HG02623 (cell line): ENCODE data around the gene SH2D3C.

Source experiments
- ATAC-seq: cut with Tn5 transposase; IDR thresholded peaks from one replicate; pipeline ENCODE4 v1.9.1; 2021; ENCODE audit warnings: moderate library complexity; ENCODE audit not compliant: unreplicated experiment

Gene SH2D3C

DNA sequence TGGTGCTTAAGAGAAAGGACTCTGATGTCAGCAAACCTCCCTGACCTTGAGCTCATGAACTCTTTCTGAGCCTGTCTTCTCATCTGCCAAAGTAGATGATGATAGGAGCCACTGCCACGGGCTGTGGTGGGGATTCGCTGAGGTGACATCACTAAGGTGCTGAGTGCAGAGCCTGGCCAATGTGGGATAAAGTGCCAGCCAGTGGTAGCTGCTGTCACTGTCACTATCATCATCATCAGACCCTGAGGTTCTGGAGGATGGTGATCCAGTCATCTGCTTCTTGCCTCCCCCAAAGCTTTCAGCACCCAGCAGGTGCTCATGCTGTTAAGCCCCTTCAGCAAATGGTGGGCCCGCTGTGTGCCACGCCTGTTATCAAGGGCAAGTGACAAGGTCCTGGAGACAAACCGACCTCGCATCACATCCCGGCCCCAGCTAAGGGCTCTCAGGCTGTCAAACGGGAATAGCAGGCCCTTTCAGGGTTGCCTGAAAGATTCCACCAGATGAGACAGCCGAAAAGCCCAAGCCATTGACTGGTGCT is 30.6 kb upstream of the SH2D3C start:
- ATAC-seq, result no peak

DNA sequence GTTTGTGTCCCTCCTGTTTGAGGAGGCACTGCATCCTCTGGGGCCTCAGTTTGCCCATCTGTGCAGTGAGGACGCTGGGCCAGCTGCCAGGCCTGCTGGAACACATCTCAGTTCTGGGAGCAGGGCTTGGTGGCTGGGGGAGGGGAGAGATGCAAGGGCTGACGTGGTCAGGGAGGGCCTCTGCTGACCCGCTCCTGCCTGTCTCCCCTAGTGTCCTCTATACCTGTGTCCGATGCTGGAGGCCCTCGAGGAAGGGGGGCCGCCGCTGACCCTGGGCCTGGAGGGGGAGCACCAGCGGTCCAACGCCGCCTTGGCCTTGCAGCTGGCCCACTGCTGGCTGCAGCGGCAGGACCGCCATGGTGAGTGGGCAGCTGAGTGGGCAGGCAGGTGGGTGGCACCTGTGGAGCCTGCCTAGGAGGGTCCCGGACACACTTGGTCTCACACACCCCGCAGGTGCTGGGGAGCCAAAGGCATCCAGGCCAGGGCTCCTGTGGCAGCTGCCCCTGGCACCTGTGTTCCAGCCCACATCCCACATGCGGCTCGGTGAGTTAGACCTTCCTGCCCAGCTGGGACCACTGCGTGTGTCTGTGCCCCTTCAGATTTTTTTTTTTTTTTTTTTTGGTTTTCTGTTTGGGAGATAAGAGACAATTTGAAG is 30.0 kb upstream of the SH2D3C start:
- ATAC-seq, result no peak

DNA sequence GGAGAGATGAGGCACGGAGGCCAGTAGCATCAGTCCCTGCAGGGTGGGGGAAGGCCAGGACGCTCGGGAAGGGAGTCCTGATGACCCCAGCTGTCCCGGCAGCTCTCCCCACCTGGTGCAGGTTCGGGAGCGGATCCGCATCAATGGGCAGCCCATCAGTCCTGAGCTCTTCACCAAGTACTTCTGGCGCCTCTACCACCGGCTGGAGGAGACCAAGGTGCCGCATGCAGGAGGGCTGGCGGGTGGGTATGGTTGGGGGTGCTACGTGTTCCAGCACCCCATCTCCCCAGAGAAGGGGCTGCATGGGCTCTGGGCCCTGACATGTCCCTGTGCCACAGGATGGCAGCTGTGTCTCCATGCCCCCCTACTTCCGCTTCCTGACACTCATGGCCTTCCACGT is 28.4 kb upstream of the SH2D3C start:
- no peak for ATAC-seq

DNA sequence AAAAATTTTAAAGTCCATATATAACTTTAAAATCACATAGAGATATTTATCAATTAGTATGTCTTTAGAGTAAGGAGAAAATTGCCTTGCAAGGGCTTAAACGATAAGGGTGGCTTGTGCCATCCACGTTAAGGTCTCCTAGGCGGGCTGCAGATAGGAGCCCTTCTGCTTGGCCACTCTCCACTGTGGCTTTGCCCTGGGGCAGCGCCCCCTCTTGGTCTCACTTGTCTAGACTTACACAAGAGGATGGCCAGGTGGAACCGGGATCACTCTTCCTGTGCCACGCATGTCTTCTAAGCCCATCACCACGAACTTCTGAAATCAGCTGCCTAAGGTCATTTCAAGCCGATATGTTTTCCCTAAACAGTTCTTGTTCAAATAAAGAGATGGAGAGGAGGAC is 27.2 kb upstream of the SH2D3C start:
- ATAC-seq, result no peak

DNA sequence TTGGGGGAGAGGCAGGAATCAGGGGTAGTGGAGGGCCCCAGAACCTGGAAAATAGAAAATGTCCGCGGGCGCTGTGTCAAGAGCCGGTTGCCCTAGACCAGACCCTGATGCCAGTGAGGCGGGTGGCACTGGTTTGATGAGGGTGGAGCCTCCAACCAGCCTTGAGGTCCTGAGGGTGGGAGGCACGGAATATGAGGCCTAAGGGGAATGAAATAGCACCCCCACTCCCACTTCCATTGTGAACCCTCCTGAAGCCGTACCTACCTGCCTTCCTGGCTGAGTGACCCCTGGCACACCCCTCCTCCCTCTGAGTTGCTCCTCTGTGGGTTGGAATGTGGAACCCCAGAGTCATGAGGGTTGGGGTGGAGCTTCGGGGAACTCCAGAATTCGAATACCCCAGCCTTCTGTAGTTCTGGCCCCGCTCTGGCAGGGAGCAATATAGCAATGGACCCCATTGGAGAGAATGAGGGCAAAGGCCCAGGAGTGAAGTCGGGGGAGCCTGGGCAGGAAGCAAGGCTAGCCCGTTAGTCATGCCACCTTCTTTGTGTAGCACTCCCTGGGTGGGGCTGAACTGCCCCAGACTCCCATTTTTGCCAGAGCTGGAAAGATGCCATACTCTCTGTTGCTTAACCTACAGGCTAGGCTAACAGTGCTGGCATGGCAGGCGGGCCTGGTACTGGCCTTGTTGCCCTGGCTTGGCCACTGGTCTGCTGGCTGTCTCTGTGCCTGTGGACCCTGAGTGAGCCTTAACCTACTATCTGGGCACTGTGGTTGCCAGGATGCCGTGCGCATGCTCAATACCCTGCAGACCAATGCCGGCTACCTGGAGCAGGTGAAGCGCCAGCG is 25.3 kb upstream of the SH2D3C start:
- no peak for ATAC-seq

DNA sequence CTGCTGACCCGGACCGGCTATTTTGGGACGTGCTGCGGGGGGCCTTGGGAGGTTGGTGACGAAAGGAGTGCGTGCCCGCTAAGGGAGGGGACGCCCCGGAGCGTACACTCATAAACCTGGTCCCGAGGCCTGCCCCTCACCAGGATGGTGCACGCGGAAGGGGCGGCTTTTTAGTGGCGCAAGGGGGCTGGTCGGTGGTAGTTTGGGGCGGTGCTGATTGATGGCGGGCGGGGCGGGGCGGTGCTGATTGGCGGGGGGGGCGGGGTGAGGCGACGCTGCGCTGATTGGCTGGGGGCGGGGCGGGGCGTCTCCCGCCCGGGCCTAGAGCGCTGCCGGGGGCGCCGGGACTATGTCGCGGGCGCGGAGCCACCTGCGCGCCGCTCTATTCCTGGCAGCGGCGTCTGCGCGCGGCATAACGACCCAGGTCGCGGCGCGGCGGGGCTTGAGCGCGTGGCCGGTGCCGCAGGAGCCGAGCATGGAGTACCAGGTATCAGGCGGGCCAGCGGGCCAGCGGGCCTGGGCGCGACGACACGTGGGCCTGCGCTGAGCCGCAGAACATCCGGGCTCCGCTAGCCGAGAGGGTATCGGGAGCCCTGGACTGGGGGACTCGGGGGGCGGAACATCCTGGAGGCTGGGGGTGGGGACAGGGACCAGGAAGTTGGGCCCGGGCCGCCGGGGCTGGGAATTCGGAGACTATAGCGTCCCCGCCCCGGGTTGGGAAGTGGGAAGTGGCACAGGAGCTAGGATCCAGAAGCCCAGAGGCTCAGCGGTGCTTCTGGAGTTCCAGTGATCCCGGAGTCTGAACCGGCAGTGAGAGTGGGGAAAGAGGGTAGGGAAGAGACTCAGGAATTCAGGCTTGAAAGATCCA is 24.3 kb upstream of the SH2D3C start, which contains the start of gene FPGS:
Gene FPGS (plus strand): TSS at position 307 of the 868 bp plus-strand sequence. CDS start 43 bp downstream, at position 350.
- peak; percentile 70 for ATAC-seq

DNA sequence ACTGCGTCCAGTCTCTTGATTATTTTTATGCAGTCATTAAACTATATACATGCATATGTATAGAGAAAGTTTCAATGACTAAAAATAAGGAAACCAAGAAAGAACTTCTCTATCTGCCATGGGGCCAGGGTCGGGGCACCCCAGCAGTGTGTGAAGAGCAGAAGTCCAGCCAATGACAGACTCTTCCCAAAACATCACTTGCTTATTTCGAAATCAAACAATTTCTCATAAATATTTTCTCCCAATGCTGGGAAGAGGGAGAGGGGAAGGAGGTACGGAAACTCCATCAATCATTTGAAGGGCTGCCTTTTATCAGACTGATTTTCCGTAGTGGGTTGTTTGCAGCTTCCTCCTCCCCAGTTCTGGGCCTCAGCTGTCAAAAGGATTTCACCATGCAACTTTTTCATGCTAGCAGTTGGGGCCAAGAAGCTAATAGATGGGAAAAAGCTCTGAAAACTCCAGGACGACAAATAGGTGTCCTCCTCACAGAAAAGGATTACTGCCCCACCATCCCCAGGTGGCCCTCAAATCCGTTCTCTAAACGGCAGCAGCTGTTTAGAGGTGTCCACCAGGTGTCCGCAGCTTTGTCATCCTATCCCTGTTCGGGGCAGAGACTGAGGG is 23.6 kb upstream of the SH2D3C start:
- no peak for ATAC-seq

DNA sequence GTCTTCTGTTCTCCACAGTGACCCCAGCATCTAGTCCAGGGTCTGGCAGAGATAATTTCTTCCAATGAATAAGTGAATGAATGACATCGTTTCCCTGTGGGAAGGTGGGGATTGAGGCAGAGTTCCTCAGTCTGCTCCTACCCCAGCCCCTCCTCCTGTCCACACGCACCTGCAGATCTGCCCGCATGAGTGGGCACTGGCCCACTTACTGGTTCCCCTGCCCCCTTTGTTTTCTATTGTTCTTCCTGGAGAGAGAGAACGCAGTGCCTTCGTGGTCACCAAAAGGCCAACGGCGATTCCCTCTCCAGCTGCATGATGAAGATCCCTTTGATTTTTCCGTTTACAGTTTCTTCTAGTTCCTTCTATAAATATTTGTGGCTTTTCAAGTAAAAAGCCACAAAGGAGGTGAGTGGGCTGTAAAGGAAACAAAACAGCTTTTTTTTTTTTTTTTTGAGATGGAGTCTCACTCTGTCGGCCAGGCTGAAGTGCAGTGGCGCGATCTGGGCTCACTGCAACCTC is 18.4 kb upstream of the SH2D3C start:
- ATAC-seq, result no peak

DNA sequence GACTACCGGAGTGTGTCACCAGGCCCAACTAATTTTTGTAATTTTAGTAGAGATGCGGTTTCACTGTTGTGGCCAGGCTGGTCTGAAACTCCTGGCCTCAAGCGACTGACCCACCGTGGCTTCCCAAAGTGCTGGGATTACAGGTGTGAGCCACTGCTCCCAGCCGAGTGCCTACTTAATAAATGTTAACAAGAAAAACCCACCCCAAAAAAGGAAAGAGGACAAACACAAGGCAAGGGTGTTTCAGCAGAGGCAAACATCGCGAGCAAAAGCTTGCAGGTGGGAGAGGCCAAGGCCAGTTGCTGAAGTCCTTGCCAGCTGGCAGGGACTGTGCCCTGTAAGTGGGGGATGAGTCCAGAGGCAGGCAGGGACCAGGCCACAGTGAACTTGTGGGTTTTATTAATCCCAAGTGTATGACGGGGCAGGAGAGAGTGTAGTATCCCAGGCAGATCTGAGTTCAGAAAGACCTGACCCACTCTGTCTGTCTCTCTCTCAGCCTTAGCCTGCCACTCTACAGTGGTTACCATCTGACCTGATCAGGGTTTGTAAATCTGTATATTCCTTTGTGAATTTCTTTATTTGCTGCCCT is 17.9 kb upstream of the SH2D3C start:
- ATAC-seq, result no peak

DNA sequence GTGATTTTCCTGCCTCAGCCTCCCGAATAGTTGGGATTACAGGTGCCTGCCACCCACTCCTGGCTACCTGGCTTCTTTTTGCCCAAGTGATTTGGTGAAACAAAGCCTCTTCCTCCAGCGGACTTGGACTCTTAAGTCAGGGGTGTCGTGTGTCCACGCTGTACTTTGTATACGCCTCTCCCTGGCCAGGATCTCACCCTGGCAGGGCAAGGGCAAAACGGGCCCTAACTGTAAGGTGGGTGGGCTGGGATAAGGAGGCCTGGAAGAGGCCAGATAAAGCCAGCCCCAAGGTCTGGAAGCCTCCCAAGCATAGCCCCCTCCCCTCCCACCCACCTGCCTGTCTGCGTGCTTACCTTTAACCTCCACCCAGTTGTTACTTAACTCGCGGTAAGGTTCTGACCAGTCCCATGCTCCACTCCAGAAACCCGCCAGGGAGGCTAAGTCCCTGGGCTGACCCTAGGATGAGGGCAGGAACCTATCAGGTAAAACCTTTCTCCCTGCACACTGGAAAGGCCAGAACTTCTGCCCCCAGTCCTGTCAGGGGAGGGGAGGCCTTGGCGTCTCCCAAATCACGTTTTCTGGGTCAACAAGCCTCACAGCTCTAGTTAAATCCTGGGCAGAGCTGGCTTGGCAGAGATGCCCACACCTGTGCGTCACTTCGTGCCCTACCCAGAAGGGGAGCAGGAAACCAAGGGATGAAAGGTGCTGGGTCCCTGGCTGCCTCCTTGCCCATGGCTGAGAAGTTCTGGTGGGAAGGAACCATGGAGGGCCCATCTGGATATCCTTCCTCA is 15.7 kb upstream of the SH2D3C start:
- no peak for ATAC-seq

DNA sequence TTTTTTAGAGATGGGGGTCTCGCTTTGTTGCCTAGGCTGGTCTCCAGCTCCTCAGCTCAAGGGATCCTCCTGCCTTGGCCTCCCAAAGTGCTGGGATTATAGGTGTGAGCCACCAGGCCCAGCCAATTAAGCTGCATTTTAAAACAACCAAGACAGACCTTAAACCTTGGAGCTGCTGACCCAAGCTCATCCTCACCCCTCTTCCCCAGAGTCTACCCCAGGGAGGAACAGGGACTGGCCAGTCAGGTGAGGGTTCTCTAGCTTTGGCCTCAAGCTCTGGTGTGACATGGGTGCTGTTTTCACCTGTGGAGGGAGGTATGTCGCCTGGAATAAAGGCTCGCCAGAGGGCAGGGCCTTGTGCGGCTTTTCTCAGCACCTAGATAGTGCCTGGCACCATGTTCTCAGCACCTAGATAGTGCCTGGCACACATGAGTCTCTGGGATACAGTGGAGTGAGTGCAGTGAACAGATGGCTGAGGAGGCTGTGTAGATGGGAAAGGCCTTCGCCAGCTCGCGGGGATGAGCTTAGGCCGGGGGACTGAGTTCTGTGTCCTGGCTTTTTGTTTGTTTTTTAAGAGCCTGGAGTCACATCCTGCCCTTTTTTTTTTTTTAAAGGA is 14.7 kb upstream of the SH2D3C start:
- no peak for ATAC-seq

DNA sequence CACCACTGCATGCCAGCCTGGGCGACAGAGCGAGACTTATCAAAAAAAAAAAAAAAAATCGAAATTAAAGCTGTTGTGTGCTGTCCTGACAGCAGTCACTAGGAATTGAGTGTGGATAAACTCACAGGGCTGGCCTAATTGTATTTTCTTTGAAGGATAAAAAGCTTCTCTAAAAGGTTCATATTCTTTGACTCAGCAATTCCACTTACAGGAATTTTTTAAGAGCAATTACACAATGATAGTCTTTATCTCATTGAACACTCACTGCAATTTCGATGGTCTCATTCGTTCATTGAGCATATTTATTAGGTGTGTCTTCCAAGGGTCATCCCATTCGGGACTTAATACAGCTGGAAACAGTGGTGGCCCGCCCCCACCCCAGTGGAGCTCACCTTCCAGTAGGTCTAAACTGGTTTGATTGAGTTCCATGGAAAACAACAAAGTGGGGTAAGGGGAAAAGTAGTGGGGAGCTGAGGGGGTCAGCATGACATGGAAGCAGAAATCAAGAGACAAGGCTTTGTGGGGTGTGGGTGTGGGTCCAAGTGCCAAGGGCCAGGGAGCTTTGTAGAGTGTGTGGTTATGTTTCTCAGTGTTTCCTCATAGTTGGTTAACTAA is 14.1 kb upstream of the SH2D3C start:
- no peak for ATAC-seq

DNA sequence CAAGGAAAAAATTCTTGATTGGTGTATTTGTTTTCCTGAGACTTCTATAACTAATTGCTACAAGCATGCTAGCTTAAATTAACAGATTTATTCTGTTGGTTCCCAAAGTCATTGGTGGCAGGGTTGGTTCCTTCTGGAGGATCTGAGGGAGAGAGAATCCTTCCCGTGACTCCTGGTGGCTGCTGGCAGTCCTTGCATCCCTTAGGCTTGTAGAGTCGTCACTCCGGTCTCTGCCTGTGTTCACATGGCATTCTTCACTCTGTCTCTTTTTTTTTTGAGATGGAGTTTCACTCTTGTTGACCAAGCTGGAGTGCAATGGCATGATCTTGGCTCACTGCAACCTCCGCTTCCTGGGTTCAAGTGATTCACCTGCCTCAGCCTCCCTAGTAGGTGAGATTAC is 12.6 kb upstream of the SH2D3C start:
- ATAC-seq, result no peak

DNA sequence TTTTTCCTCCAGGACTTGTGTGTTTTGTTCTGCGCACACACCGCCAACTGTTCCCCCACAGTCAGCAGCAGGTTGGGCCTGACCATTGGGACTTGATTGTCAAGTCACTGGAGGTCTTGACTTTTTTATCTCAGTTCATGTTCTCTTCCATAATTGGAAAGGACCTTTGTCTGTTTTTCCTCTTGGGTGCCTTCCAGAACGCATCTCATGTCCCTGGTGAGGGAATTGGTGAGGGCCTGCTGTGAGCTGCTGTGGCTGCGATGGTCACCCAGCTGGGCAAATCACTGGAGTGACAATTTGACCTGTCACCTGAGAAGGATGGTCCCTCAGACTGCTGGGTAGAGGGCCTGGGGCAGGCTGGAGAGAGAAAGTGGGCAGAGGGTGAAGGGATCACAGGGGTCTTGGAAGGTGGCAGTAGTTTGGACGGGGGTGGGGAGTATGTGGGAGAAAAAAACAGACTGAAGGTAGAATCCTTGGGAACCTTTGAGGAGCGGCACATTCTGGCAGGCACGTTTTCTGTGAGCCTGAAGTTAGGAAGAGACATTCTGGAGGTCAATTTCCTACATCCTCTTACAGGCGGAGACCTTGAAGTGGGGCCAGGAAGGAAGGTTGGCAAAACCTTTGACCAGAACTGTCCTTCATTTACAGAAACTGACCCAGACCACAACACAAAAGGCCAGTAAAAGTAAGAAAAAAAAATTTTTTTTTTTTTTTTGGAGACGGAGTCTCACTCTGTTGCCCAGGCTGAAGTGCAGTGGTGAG is 11.8 kb upstream of the SH2D3C start:
- ATAC-seq, result no peak

DNA sequence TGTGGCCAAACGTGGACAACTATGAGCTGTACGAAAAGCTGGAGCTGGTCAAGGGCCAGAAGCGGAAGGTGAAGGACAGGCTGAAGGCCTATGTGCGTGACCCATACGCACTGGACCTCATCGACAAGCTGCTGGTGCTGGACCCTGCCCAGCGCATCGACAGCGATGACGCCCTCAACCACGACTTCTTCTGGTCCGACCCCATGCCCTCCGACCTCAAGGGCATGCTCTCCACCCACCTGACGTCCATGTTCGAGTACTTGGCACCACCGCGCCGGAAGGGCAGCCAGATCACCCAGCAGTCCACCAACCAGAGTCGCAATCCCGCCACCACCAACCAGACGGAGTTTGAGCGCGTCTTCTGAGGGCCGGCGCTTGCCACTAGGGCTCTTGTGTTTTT is 10.7 kb upstream of the SH2D3C start:
- no peak for ATAC-seq

DNA sequence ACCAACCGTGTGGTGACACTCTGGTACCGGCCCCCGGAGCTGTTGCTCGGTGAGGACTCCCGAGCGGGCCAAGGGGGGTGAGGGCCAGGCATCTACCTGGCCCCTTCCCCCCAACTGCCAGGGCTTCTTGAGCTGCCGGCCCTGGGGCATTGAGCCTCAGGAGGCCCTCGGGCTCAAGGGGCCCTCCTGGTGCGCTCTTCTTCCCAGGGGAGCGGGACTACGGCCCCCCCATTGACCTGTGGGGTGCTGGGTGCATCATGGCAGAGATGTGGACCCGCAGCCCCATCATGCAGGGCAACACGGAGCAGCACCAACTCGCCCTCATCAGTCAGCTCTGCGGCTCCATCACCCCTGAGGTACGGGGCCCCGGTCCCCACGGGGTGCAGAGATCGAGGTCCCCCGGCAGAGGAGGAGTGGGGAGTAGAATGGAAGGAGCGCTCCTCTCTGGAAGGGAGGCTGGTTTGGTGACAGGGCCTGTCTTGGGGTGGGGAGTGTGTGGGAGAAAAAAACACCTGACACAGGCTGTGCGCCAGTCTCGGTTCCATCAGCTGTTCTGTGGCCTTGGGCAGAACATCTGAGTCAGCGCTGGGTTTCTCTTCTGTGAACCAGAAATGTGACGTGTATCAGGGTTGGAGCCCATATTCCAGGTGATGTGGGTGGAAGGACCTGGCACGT is 10.0 kb upstream of the SH2D3C start:
- no peak for ATAC-seq

DNA sequence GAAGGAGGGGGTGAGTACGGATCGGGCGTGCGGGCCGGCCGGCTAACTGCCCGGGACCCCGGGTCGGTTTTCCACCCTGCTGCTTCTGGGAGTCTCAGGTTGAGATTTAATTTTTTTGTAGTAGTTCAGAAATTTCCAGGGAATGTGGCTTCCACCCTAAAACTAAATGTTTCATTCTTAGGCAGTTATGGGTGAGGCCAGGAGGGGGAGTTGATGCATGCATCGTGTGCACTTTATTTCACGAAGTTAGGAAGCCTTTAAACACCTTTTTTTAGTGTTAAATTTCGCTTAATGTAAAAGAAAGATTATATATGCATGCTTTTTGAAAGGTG is 8.3 kb upstream of the SH2D3C start:
- ATAC-seq, result no peak
